PC-9 (cell line): ENCODE results near the gene KRT79. TPM values are rescaled to one million over a fixed set of nuclear protein-coding genes. Genes with fewer than 3 reads are reported as not detected.

Source experiments
- BruUV-seq: library from RNA; stranded (reverse); fragments of 400-500 nt; replicated peaks from 2 replicates; lab custom pipeline; 2021; lab: Mats Ljungman, UMichigan
- CTCF ChIA-PET: fragments of 300-600 bp; sonication (Branson Sonifier 250); formaldehyde crosslinking; loops from one replicate; lab custom pipeline; 2022; ENCODE audit warnings: antibody characterized with exemption; lab: Charles Lee
- POLR2A ChIA-PET: fragments of 300-600 bp; sonication (Branson Sonifier 250); formaldehyde crosslinking; loops from one replicate; lab custom pipeline; 2022; ENCODE audit warnings: antibody characterized with exemption; ENCODE audit not compliant: unreplicated experiment; lab: Charles Lee
- DNase-seq, 2 experiments: peaks; one replicate each; pipeline versions ENCODE4 v3.0.0 to v3.0.0-alpha.2; 2015 to 2022; ENCODE audit warnings: mixed read lengths in 1 of 2
- H2AFZ ChIP-seq: fragments of 200-600 bp; sonication (generic); 2 replicates; pipeline ENCODE4 v1.8.1; 2017; ENCODE audit warnings: antibody characterized with exemption
- H3F3A ChIP-seq: fragments of 200-600 bp; sonication (generic); 2 replicates; pipeline ENCODE4 v1.8.1; 2017; ENCODE audit warnings: antibody characterized with exemption, mild to moderate bottlenecking, low read depth; ENCODE audit not compliant: insufficient read depth
- H3K27ac ChIP-seq: fragments of 200-600 bp; sonication (generic); 2 replicates; pipeline ENCODE4 v1.6.1; 2016; ENCODE audit warnings: mixed run types
- H3K27me3 ChIP-seq: fragments of 200-600 bp; sonication (generic); 2 replicates; pipeline ENCODE4 v1.6.1; 2016; ENCODE audit warnings: low read depth, mixed run types; ENCODE audit not compliant: insufficient read depth
- H3K36me3 ChIP-seq: fragments of 200-600 bp; sonication (generic); 2 replicates; pipeline ENCODE4 v1.6.1; 2016; ENCODE audit warnings: low read depth, mixed run types
- H3K4me1 ChIP-seq: fragments of 200-600 bp; sonication (generic); replicated peaks from 2 replicates; pipeline ENCODE4 v1.6.1; 2016; ENCODE audit warnings: mixed run types; ENCODE audit not compliant: insufficient read depth
- H3K4me2 ChIP-seq: fragments of 200-600 bp; sonication (generic); 2 replicates; pipeline ENCODE4 v1.6.1; 2017; ENCODE audit warnings: mixed run types
- H3K4me3 ChIP-seq: fragments of 200-600 bp; sonication (generic); 2 replicates; pipeline ENCODE4 v1.6.1; 2016; ENCODE audit warnings: mixed run types
- H3K79me2 ChIP-seq: fragments of 200-600 bp; sonication (generic); 2 replicates; pipeline ENCODE4 v1.6.1; 2017; ENCODE audit warnings: low read depth, mixed run types
- H3K9me2 ChIP-seq: fragments of 200-600 bp; sonication (generic); 2 replicates; pipeline ENCODE4 v1.8.1; 2017; ENCODE audit warnings: mild to moderate bottlenecking; ENCODE audit not compliant: insufficient read depth
- H3K9me3 ChIP-seq: fragments of 200-600 bp; sonication (generic); 2 replicates; pipeline ENCODE4 v1.8.1; 2016; ENCODE audit warnings: low read depth; ENCODE audit not compliant: insufficient read depth
- H4K20me1 ChIP-seq: fragments of 200-600 bp; sonication (generic); 2 replicates; pipeline ENCODE4 v1.8.1; 2017; ENCODE audit not compliant: insufficient read depth
- EZH2 ChIP-seq: fragments of 200-600 bp; sonication (generic); IDR thresholded peaks from 2 replicates; pipeline ENCODE4 v1.8.0; 2017; ENCODE audit warnings: antibody characterized with exemption, low read depth
- intact Hi-C: fragments of 100-400 bp; cut with micrococcal nuclease; formaldehyde crosslinking; loops from one replicate; pipeline ENCODE4 v1.10.0; 2022; ENCODE audit not compliant: unreplicated experiment
- total RNA-seq: library from RNA; stranded (reverse); gene quantifications from 2 replicates; pipeline ENCODE4 v1.2.3, GENCODE V29; 2021
- TF ChIP-seq, protein P1 (sequence below): fragments of 200-600 bp; sonication (generic); conservative IDR thresholded peaks from 2 replicates; pipeline ENCODE4 v1.6.1; 2017; ENCODE audit warnings: mixed run types, antibody characterized with exemption, mild to moderate bottlenecking, moderate library complexity

Gene KRT79
- total RNA-seq, 1 experiment from 2014 or later = 0.28 TPM

DNA sequence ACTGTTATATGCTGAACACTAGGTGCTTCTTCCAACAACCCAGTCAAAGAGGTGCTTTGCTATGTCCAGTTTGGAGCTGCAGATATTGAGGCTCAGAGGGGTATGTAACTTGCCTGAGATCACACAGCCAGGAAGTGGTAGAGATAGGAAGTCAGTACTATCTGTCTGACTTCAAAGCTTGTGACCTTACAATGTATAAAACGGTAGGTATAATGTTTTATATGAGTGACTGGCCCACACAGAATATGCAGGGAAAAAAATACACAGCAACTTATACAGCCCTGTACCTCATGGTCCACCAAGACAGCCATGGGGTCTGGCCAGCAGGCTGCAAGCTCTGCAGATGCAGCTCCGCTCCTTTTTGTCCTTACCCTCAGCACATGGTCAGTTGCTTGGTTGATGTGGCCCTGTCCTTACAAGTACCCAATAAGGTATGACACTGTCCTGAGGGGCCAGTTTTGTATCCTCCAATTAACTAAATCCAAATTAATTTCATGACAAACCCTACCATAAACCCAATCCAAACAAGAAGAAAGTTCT lies 16.3 kb downstream of the KRT79 start:
- peaks cover 18% of the 10 kb centered on the region for H3K4me1 ChIP-seq
- no peaks in the 10 kb centered on the region for H4K20me1 ChIP-seq
- H3K9me2 ChIP-seq = no peaks in the 10 kb centered on the region
- H3K4me2 ChIP-seq = no peak overlapping the region
- H3K27ac ChIP-seq = no peak overlapping the region
- H3F3A ChIP-seq = peaks cover 4% of the 10 kb centered on the region; the same call in 1 of the 2 replicates
- CTCF ChIA-PET = no interaction called here
- H3K27me3 ChIP-seq = no peaks in the 10 kb centered on the region; the same call in 1 of the 2 replicates
- DNase-seq = no peak
- intact Hi-C loops = no loop called here
- no peak overlapping the region for H2AFZ ChIP-seq
- no TSS peak for BruUV-seq
- H3K79me2 ChIP-seq = no peaks in the 10 kb centered on the region
- no peaks in the 10 kb centered on the region for H3K9me3 ChIP-seq
- TF ChIP-seq, protein P1, sequence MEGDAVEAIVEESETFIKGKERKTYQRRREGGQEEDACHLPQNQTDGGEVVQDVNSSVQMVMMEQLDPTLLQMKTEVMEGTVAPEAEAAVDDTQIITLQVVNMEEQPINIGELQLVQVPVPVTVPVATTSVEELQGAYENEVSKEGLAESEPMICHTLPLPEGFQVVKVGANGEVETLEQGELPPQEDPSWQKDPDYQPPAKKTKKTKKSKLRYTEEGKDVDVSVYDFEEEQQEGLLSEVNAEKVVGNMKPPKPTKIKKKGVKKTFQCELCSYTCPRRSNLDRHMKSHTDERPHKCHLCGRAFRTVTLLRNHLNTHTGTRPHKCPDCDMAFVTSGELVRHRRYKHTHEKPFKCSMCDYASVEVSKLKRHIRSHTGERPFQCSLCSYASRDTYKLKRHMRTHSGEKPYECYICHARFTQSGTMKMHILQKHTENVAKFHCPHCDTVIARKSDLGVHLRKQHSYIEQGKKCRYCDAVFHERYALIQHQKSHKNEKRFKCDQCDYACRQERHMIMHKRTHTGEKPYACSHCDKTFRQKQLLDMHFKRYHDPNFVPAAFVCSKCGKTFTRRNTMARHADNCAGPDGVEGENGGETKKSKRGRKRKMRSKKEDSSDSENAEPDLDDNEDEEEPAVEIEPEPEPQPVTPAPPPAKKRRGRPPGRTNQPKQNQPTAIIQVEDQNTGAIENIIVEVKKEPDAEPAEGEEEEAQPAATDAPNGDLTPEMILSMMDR = no peak
- TF ChIP-seq EZH2 = no peak
- H3K36me3 ChIP-seq = no peaks in the 10 kb centered on the region
- H3K4me3 ChIP-seq = no peak overlapping the region
- POLR2A ChIA-PET = no interaction called here

DNA sequence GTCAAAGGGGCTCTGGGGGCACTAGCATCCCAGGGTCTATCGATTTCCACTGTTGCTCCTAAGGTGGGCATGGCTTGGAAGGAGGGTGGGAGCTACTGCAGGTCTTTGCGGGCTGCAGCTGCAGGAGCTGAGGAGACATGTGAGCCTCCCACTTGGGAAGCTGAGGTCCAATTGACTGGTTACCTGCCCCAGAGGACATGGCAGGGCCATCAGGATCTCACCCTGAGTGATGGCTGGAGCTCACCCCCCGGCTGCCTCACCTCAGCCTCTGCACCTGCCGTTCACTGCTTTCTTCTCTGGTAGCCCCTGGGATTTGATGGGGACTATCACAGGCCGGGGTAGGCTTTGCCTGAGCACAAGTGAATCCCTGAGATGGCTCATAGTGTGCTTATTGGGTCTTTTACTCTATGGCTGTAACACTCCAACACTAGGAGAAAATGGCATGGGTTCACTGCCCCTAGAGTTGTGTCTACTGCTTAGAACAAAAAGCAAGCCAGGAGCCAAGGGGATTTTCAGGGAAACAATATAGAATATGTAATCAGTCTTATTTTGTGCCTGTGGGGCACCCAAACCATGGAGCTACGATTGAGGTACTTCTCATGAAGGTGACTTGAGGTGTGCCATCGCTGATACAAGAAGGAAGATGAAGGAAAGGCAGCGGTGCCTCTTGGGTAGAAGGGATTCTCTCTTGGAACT lies 17.0 kb downstream of the KRT79 start:
- H3K9me3 ChIP-seq = no peaks in the 10 kb centered on the region
- POLR2A ChIA-PET = no interaction called here
- BruUV-seq = no TSS peak
- H3K4me2 ChIP-seq = no peak overlapping the region
- no peaks in the 10 kb centered on the region for H3K36me3 ChIP-seq
- intact Hi-C loops = no loop called here
- DNase-seq = no peak
- H2AFZ ChIP-seq = no peak overlapping the region
- no peaks in the 10 kb centered on the region for H3K9me2 ChIP-seq
- no peaks in the 10 kb centered on the region; the same call in 1 of the 2 replicates for H3K27me3 ChIP-seq
- H4K20me1 ChIP-seq = no peaks in the 10 kb centered on the region
- no peak overlapping the region for H3K4me3 ChIP-seq
- peaks cover 4% of the 10 kb centered on the region; the same call in 1 of the 2 replicates for H3F3A ChIP-seq
- H3K27ac ChIP-seq = no peak overlapping the region
- CTCF ChIA-PET = no interaction called here
- peaks cover 13% of the 10 kb centered on the region for H3K4me1 ChIP-seq
- TF ChIP-seq, protein P1 = no peak
- no peak for TF ChIP-seq EZH2
- no peaks in the 10 kb centered on the region for H3K79me2 ChIP-seq

DNA sequence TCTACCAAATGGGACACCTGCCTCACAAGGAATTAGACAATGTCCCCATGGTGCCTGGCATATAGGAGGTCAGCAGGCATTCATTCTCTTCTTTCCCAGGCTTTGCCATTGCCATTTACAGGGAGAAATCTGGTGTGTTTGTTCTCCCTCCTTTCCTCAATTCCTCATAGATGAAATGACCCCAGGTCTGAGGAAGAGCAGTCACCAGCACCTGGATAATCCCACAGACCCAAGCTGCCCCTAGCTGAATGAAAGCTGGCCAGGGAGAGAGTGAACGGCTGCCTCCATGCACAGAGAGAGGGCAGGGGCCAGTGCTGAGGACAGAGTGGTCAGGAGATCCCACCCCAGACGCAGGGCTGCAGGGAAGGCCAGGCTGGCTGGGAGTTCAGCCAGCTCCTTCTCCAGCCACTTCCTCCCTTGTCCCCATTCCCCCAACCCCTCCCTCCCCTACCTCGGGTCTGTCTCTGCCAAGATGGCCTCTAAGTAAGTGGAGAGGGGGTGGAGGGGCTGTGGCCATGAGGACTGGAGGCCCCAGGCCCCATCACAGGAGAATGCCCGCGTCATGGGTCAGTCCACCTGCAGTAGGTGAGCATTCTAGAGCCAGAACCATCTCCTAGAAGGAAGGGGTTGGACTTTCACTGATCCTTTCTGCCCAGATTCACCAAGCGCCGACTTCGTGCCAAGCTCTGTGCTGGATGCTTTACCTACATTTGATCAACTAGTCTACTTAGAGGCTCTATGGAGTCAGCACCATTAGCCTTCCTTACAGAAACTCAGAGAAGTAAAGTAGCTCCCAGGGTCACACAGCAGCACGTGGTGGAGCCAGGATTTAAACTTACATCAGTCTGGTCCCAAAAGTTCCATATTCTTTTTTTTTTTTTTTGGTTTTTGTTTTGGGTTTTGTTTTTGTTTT lies 18.2 kb downstream of the KRT79 start:
- TF ChIP-seq, protein P1 = no peak
- TF ChIP-seq EZH2 = no peak
- intact Hi-C loops = no loop called here

More for the DNA sequence above, 18.2 kb downstream of the KRT79 start:
- no peaks in the 10 kb centered on the region; the same call in 1 of the 2 replicates for H3K27me3 ChIP-seq
- no peak overlapping the region for H2AFZ ChIP-seq
- H3K4me2 ChIP-seq = no peak overlapping the region
- H3K4me3 ChIP-seq = no peak overlapping the region
- no peaks in the 10 kb centered on the region for H3K9me3 ChIP-seq
- no peaks in the 10 kb centered on the region for H4K20me1 ChIP-seq
- CTCF ChIA-PET = no interaction called here
- BruUV-seq = no TSS peak
- DNase-seq = no peak
- H3K9me2 ChIP-seq = no peaks in the 10 kb centered on the region
- no peak overlapping the region for H3K27ac ChIP-seq
- H3K79me2 ChIP-seq = no peaks in the 10 kb centered on the region
- peaks cover 4% of the 10 kb centered on the region; the same call in 1 of the 2 replicates for H3F3A ChIP-seq
- H3K36me3 ChIP-seq = no peaks in the 10 kb centered on the region
- POLR2A ChIA-PET = no interaction called here
- H3K4me1 ChIP-seq = peaks cover 8% of the 10 kb centered on the region
